Ishikawa (cell line): ENCODE measurements around the gene PTPRE.
A peak's percentile ranks its signal among the peaks of the same experiment; 100 is the strongest.

Source experiments
- CEBPB ChIP-seq: IDR thresholded peaks from 2 replicates; pipeline ENCODE4 v1.6.1; 2012
- CREB1 ChIP-seq: IDR thresholded peaks from 2 replicates; pipeline ENCODE4 v1.6.1; 2012; ENCODE audit warnings: low read depth
- EGR1 ChIP-seq: IDR thresholded peaks from 2 replicates; pipeline ENCODE4 v1.6.1; 2012
- EP300 ChIP-seq: IDR thresholded peaks from 2 replicates; pipeline ENCODE4 v1.6.1; 2012; ENCODE audit warnings: borderline replicate concordance
- FOXM1 ChIP-seq: IDR thresholded peaks from 2 replicates; pipeline ENCODE4 v1.6.1; 2012; ENCODE audit warnings: low read depth, borderline replicate concordance
- NFIC ChIP-seq: IDR thresholded peaks from 2 replicates; pipeline ENCODE4 v1.6.1; 2012
- RAD21 ChIP-seq: IDR thresholded peaks from 2 replicates; pipeline ENCODE4 v1.6.1; 2012; ENCODE audit warnings: low read depth
- REST ChIP-seq: IDR thresholded peaks from 2 replicates; pipeline ENCODE4 v1.6.1; 2012; ENCODE audit warnings: low read depth, mild to moderate bottlenecking
- TAF1 ChIP-seq: IDR thresholded peaks from 2 replicates; pipeline ENCODE4 v1.6.1; 2012; ENCODE audit warnings: low read depth, mild to moderate bottlenecking
- TCF12 ChIP-seq: IDR thresholded peaks from 2 replicates; pipeline ENCODE4 v1.6.1; 2012; ENCODE audit warnings: low read depth
- TEAD4 ChIP-seq: IDR thresholded peaks from 2 replicates; pipeline ENCODE4 v1.6.1; 2012
- YY1 ChIP-seq: IDR thresholded peaks from 2 replicates; pipeline ENCODE4 v1.6.1; 2012; ENCODE audit warnings: low read depth
- ZBTB7A ChIP-seq: IDR thresholded peaks from 2 replicates; pipeline ENCODE4 v1.6.1; 2012; ENCODE audit warnings: low read depth
- TF ChIP-seq, protein P1 (sequence below): IDR thresholded peaks from 2 replicates; pipeline ENCODE4 v1.6.1; 2012
- TF ChIP-seq, protein P2 (sequence below): IDR thresholded peaks from 2 replicates; pipeline ENCODE4 v1.6.1; 2012

Gene PTPRE

GRCh38 chr10:127971101-127971946 is 64.4 kb downstream of the PTPRE start:
- TF ChIP-seq, protein P1, sequence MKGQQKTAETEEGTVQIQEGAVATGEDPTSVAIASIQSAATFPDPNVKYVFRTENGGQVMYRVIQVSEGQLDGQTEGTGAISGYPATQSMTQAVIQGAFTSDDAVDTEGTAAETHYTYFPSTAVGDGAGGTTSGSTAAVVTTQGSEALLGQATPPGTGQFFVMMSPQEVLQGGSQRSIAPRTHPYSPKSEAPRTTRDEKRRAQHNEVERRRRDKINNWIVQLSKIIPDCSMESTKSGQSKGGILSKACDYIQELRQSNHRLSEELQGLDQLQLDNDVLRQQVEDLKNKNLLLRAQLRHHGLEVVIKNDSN = no peak
- TF ChIP-seq TAF1 (no peak), RAD21 (no peak)

- TF ChIP-seq, protein P2, sequence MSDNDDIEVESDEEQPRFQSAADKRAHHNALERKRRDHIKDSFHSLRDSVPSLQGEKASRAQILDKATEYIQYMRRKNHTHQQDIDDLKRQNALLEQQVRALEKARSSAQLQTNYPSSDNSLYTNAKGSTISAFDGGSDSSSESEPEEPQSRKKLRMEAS = no peak
- TF ChIP-seq RAD21 (no peak), TCF12 (no peak), REST (no peak), EP300 (no peak), NFIC (no peak), CEBPB (no peak), FOXM1 (no peak), EGR1 (no peak), ZBTB7A (no peak), TAF1 (no peak), YY1 (no peak), TEAD4 (no peak)
- TF ChIP-seq, protein P1 = no peak
These were observed 65.2 kb downstream of the PTPRE start for GRCh38 chr10:127971963-127972615.

DNA sequence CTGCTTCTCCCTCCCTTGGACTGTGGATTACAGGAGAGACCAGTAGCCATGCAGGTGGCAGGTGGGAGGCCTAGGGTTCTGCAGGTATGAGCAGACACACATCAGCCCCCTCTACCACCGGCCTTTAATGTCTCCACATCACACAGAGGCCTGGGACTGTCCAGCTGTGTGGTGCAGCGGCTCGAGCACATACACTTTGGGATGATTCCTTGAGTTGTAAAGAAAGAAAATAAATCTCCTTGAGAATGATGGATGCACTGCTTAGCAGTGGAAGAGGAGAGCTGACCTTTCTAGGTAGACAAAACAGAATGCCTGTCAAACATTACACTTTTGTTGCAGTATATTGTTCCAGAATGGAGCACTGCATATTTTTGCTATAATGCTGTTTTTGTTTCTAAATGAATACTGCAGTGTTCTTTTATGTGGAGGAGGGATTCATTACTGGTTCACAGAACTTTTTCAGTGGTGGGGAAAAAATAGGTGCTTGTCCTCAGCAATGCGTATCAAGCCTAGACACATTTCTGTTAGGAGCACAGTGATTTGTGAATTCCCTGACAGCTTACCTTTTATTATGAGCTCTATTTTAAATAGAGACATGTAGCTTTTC is 66.0 kb downstream of the PTPRE start:
- no peak for TF ChIP-seq EP300
- TF ChIP-seq RAD21 = no peak
- TF ChIP-seq, protein P1 = no peak
- no peak for TF ChIP-seq FOXM1
- no peak for TF ChIP-seq TAF1
- no peak for TF ChIP-seq CEBPB
- TF ChIP-seq REST = no peak
- TF ChIP-seq, protein P2 = no peak
- TF ChIP-seq NFIC = no peak
- no peak for TF ChIP-seq TCF12
- no peak for TF ChIP-seq ZBTB7A
- TF ChIP-seq EGR1 = no peak
- TF ChIP-seq YY1 = no peak
- TF ChIP-seq CREB1 = no peak
- TF ChIP-seq TEAD4 = no peak

GRCh38 chr10:127973791-127974311 is 66.9 kb downstream of the PTPRE start:
- TF ChIP-seq TAF1 = no peak
- no peak for TF ChIP-seq CREB1
- TF ChIP-seq RAD21 = peak; percentile 35; the same call in 1 of the 2 replicates

DNA sequence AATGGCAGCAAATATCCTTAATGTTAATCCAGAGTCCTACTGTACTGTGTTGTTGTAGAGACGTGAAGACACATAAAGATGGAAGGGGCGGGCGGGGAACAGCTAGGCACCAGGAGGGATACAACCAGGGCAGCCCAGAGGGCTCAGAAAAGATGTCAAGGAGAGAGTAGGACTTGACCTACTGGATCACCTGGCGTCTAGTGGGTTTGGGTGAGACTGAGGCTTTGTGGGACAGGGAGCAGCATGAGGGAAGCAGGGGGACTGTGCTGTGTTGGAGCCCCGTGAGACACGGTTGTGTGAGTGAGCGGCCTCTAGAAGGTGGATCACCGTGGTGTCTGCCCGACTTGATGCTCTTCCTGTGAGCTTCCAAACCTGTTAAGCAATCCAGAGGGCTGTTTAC is 68.0 kb downstream of the PTPRE start:
- TF ChIP-seq RAD21 = no peak
- no peak for TF ChIP-seq TEAD4
- no peak for TF ChIP-seq CEBPB
- TF ChIP-seq ZBTB7A = no peak
- no peak for TF ChIP-seq TCF12
- TF ChIP-seq TAF1 = no peak
- TF ChIP-seq, protein P1 = no peak
- no peak for TF ChIP-seq EP300
